Measurements from ENCODE around the gene MTURN.

Gene MTURN

DNA sequence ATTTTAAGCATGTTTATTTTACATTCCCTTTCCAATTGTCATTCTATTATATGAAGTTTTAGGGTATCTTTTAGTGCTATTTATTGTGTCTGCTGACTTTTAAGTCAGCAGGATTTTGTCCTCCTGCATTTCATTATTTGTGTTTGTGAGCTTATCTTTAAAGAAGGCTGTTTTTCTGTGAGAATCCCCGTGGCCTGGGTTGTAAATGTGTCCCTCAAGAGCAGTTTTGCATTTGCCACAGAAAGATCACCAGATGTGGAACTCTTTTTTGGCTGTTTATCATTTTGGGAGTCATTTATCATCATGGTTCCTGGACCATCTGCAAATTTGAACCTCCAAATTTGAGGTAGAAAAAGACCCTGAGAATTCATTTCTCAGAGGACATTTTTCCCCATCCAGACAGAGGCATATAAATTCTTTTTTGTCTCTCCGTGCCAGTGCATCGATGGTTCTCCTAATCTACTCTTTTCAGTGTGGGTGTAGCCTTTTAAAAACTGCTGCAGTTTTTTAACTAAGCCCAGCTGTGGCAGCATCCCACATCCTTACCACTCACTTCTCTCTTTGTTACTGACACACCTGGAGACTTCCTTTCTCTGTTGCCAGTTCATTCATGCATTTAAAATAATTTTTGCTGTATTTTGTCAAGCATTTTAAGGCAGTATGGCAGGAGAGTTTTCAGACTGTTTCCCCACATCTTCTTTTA lies 20.1 kb upstream of the MTURN start:
- no peaks in the 10 kb centered on the region for H4K20me1 ChIP-seq (ENCODE audit: low read depth, low read length)
- 0 out of 2 replicates have a peak, but pooled peaks cover 9% of the 10 kb centered on the region for H3K36me3 ChIP-seq (ENCODE audit: low read length)

DNA sequence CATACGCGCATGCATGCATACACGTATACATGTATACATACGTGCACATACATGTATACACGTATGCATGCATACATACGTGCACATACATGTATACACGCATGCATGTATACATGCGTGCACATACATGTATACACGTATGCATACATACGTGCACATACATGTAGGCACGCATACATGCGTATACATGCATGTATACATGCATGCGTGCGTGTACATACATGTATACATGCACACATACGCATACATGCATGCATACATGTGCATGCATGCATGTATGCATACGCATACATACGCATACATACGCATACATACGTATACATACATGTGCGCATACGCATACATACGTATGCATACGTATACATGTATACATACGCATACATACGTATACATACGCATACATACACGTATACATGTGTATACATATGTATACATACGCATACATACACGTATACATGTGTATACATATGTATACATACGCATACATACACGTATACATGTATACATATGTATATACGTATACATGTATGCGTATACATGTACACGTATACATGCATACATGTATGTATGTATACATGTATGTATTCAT lies 19.0 kb upstream of the MTURN start:
- no peaks in the 10 kb centered on the region for H3K27me3 ChIP-seq (ENCODE audit: low read length)
- H3K79me2 ChIP-seq (ENCODE audit: insufficient read depth, low read length), result no peaks in the 10 kb centered on the region
- H2AFZ ChIP-seq (ENCODE audit: low read depth, low read length, severe bottlenecking), result no peak overlapping the region
- H3K27ac ChIP-seq (ENCODE audit: low read depth, low read length), result no peak overlapping the region
- H3K9me2 ChIP-seq (replicated peaks; ENCODE audit: insufficient read depth, low read length), result no peaks in the 10 kb centered on the region
- H3F3A ChIP-seq (ENCODE audit: insufficient read depth), result peaks cover 19% of the 10 kb centered on the region
- H3K9me3 ChIP-seq (ENCODE audit: insufficient read depth, low read length), result peaks cover 17% of the 10 kb centered on the region; the same call in 1 of the 2 replicates
- no peak overlapping the region for H3K4me2 ChIP-seq (ENCODE audit: low read depth, low read length, poor library complexity, severe bottlenecking)
- H4K20me1 ChIP-seq (ENCODE audit: low read depth, low read length), result no peaks in the 10 kb centered on the region
- no peak for TF ChIP-seq EZH2phosphoT487 (conservative IDR thresholded peaks at IDR 0.05; ENCODE audit: low read length)
- TF ChIP-seq, protein P1, sequence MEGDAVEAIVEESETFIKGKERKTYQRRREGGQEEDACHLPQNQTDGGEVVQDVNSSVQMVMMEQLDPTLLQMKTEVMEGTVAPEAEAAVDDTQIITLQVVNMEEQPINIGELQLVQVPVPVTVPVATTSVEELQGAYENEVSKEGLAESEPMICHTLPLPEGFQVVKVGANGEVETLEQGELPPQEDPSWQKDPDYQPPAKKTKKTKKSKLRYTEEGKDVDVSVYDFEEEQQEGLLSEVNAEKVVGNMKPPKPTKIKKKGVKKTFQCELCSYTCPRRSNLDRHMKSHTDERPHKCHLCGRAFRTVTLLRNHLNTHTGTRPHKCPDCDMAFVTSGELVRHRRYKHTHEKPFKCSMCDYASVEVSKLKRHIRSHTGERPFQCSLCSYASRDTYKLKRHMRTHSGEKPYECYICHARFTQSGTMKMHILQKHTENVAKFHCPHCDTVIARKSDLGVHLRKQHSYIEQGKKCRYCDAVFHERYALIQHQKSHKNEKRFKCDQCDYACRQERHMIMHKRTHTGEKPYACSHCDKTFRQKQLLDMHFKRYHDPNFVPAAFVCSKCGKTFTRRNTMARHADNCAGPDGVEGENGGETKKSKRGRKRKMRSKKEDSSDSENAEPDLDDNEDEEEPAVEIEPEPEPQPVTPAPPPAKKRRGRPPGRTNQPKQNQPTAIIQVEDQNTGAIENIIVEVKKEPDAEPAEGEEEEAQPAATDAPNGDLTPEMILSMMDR (IDR thresholded peaks at IDR 0.05; ENCODE audit: insufficient read depth, low read length, poor library complexity, severe bottlenecking), result no peak
- no peak overlapping the region for H3K4me3 ChIP-seq (ENCODE audit: insufficient read depth, low read length, poor library complexity, severe bottlenecking)
- H3K36me3 ChIP-seq (ENCODE audit: low read length), result 0 out of 2 replicates have a peak, but pooled peaks cover 9% of the 10 kb centered on the region
- H3K9ac ChIP-seq (ENCODE audit: low read length), result no peak overlapping the region

More for the DNA sequence above, 20.1 kb upstream of the MTURN start:
- Histone ChIP-seq H3F3A (ENCODE audit: insufficient read depth) (peaks cover 19% of the 10 kb centered on the region), H3K4me3 (ENCODE audit: insufficient read depth, low read length, poor library complexity, severe bottlenecking) (no peak overlapping the region), H3K9me2 (replicated peaks; ENCODE audit: insufficient read depth, low read length) (no peaks in the 10 kb centered on the region), H3K27ac (ENCODE audit: low read depth, low read length) (no peak overlapping the region), H2AFZ (ENCODE audit: low read depth, low read length, severe bottlenecking) (no peak overlapping the region), H3K79me2 (ENCODE audit: insufficient read depth, low read length) (no peaks in the 10 kb centered on the region), H3K9me3 (ENCODE audit: insufficient read depth, low read length) (peaks cover 17% of the 10 kb centered on the region; the same call in 1 of the 2 replicates), H3K27me3 (ENCODE audit: low read length) (no peaks in the 10 kb centered on the region), H3K4me2 (ENCODE audit: low read depth, low read length, poor library complexity, severe bottlenecking) (no peak overlapping the region), H3K9ac (ENCODE audit: low read length) (no peak overlapping the region)
- TF ChIP-seq, protein P1 (IDR thresholded peaks at IDR 0.05; ENCODE audit: insufficient read depth, low read length, poor library complexity, severe bottlenecking), result no peak
- no peak for TF ChIP-seq EZH2phosphoT487 (conservative IDR thresholded peaks at IDR 0.05; ENCODE audit: low read length)

DNA sequence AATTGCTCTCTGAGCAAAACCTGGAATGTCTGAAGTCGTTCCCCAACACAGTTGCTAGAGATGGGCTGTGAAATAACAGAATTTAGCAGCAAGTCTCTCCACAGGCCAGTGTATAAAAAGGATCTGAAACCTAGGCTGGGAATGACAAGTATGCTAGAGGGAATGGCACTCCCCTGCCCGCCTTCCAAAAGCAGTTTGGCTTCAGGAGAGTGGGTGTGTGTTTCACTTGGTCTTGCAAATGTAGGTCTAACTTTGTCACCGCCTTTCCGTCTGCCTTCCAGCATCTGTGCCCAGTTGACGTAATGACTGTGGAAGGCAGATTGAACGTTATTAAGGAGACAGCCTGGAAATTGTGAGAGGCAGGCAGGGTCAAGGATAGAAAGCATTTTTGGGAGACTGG lies 18.0 kb upstream of the MTURN start:
- Histone ChIP-seq H3K9me3 (ENCODE audit: insufficient read depth, low read length) (peaks cover 17% of the 10 kb centered on the region; the same call in 1 of the 2 replicates), H3K4me3 (ENCODE audit: insufficient read depth, low read length, poor library complexity, severe bottlenecking) (no peak overlapping the region), H3K36me3 (ENCODE audit: low read length) (0 out of 2 replicates have a peak, but pooled peaks cover 7% of the 10 kb centered on the region), H2AFZ (ENCODE audit: low read depth, low read length, severe bottlenecking) (no peak overlapping the region), H3K9ac (ENCODE audit: low read length) (no peak overlapping the region), H4K20me1 (ENCODE audit: low read depth, low read length) (no peaks in the 10 kb centered on the region), H3K27me3 (ENCODE audit: low read length) (no peaks in the 10 kb centered on the region), H3K79me2 (ENCODE audit: insufficient read depth, low read length) (no peaks in the 10 kb centered on the region), H3K4me2 (ENCODE audit: low read depth, low read length, poor library complexity, severe bottlenecking) (no peak overlapping the region), H3K9me2 (replicated peaks; ENCODE audit: insufficient read depth, low read length) (no peaks in the 10 kb centered on the region), H3K27ac (ENCODE audit: low read depth, low read length) (no peak overlapping the region), H3F3A (ENCODE audit: insufficient read depth) (peaks cover 19% of the 10 kb centered on the region)
- no peak for TF ChIP-seq EZH2phosphoT487 (conservative IDR thresholded peaks at IDR 0.05; ENCODE audit: low read length)
- TF ChIP-seq, protein P1 (IDR thresholded peaks at IDR 0.05; ENCODE audit: insufficient read depth, low read length, poor library complexity, severe bottlenecking), result no peak
